Measurements from ENCODE around the gene SLC45A2. TPM values are rescaled to one million over a fixed set of nuclear protein-coding genes. Genes with fewer than 3 reads are reported as not detected.

SLC45A2 gene
- polyA plus RNA-seq, 1 donor, result 0.12 TPM

Other genes starting within 250 kb of the SLC45A2 start
- 4.2 TPM for gene ADAMTS12, start 92.7 kb downstream of the SLC45A2 start, polyA plus RNA-seq
- not detected for gene RXFP3, start 48.3 kb downstream of the SLC45A2 start, polyA plus RNA-seq
- gene AMACR, start 23.4 kb upstream of the SLC45A2 start, polyA plus RNA-seq, result 59.5 TPM
- gene C1QTNF3, start 58.5 kb upstream of the SLC45A2 start, polyA plus RNA-seq, result 35.6 TPM